ENCODE results near the gene PTPRG.

PTPRG gene

GRCh38 chr3:62090066-62090465 lies 528.7 kb downstream of the PTPRG start:
- H3K9me3 ChIP-seq (ENCODE audit: severe bottlenecking): no peaks in the 10 kb centered on the region
- TF ChIP-seq, protein P1, sequence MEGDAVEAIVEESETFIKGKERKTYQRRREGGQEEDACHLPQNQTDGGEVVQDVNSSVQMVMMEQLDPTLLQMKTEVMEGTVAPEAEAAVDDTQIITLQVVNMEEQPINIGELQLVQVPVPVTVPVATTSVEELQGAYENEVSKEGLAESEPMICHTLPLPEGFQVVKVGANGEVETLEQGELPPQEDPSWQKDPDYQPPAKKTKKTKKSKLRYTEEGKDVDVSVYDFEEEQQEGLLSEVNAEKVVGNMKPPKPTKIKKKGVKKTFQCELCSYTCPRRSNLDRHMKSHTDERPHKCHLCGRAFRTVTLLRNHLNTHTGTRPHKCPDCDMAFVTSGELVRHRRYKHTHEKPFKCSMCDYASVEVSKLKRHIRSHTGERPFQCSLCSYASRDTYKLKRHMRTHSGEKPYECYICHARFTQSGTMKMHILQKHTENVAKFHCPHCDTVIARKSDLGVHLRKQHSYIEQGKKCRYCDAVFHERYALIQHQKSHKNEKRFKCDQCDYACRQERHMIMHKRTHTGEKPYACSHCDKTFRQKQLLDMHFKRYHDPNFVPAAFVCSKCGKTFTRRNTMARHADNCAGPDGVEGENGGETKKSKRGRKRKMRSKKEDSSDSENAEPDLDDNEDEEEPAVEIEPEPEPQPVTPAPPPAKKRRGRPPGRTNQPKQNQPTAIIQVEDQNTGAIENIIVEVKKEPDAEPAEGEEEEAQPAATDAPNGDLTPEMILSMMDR (IDR thresholded peaks at IDR 0.05; ENCODE audit: poor library complexity, severe bottlenecking): no peak
- no peaks in the 10 kb centered on the region for H3K36me3 ChIP-seq (ENCODE audit: low read depth)
- H3K27ac ChIP-seq (ENCODE audit: poor library complexity, severe bottlenecking): no peak overlapping the region
- no peak for ATAC-seq (ENCODE audit: low read depth)
- no peaks in the 10 kb centered on the region for H3K27me3 ChIP-seq (ENCODE audit: insufficient read depth, poor library complexity, severe bottlenecking)
- no peak overlapping the region for H3K4me3 ChIP-seq (ENCODE audit: severe bottlenecking)
- DNase-seq (ENCODE audit: low spot score): no peak
- no peaks in the 10 kb centered on the region for H3K4me1 ChIP-seq (ENCODE audit: insufficient read depth, poor library complexity, severe bottlenecking)

DNA sequence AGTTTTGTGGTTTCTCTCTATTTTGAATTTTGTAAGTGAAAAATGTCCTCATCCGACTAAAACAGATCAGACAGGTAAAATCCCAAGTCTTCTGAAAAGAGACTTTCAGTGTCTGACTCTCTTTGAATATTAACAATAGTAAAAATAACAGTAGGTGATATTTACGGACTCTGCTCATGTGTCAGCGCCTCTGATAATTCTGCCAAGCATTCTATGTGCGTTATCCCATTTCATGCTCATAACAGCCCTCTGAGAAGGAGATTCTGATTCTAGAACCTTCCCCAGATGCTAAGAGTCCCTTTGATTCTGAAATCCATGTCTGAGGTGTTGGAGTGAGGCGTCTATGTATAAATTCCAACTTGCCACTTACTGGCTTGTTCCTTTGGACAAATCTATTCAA lies 529.1 kb downstream of the PTPRG start:
- H3K27me3 ChIP-seq (ENCODE audit: insufficient read depth, poor library complexity, severe bottlenecking): no peaks in the 10 kb centered on the region
- H3K4me3 ChIP-seq (ENCODE audit: severe bottlenecking): no peak overlapping the region
- H3K27ac ChIP-seq (ENCODE audit: poor library complexity, severe bottlenecking): no peak overlapping the region
- TF ChIP-seq, protein P1 (IDR thresholded peaks at IDR 0.05; ENCODE audit: poor library complexity, severe bottlenecking): no peak
- H3K9me3 ChIP-seq (ENCODE audit: severe bottlenecking): no peaks in the 10 kb centered on the region
- ATAC-seq (ENCODE audit: low read depth) (no peak), DNase-seq (ENCODE audit: low spot score) (no peak)
- H3K4me1 ChIP-seq (ENCODE audit: insufficient read depth, poor library complexity, severe bottlenecking): no peaks in the 10 kb centered on the region
- no peaks in the 10 kb centered on the region for H3K36me3 ChIP-seq (ENCODE audit: low read depth)

- Histone ChIP-seq H3K27ac (ENCODE audit: poor library complexity, severe bottlenecking) (no peak overlapping the region), H3K9me3 (ENCODE audit: severe bottlenecking) (no peaks in the 10 kb centered on the region), H3K4me1 (ENCODE audit: insufficient read depth, poor library complexity, severe bottlenecking) (no peaks in the 10 kb centered on the region), H3K4me3 (ENCODE audit: severe bottlenecking) (no peak overlapping the region), H3K36me3 (ENCODE audit: low read depth) (no peaks in the 10 kb centered on the region), H3K27me3 (ENCODE audit: insufficient read depth, poor library complexity, severe bottlenecking) (no peaks in the 10 kb centered on the region)
- no peak for DNase-seq (ENCODE audit: low spot score)
- ATAC-seq (ENCODE audit: low read depth): no peak
- TF ChIP-seq, protein P1 (IDR thresholded peaks at IDR 0.05; ENCODE audit: poor library complexity, severe bottlenecking): no peak
Measured at GRCh38 chr3:62093025-62093424, 531.7 kb downstream of the PTPRG start.

GRCh38 chr3:62094461-62094860 lies 533.1 kb downstream of the PTPRG start:
- H3K9me3 ChIP-seq (ENCODE audit: severe bottlenecking): no peaks in the 10 kb centered on the region
- TF ChIP-seq, protein P1 (IDR thresholded peaks at IDR 0.05; ENCODE audit: poor library complexity, severe bottlenecking): no peak
- no peaks in the 10 kb centered on the region for H3K4me1 ChIP-seq (ENCODE audit: insufficient read depth, poor library complexity, severe bottlenecking)
- DNase-seq (ENCODE audit: low spot score) (no peak), ATAC-seq (ENCODE audit: low read depth) (no peak)
- H3K36me3 ChIP-seq (ENCODE audit: low read depth): no peaks in the 10 kb centered on the region
- no peak overlapping the region for H3K4me3 ChIP-seq (ENCODE audit: severe bottlenecking)
- no peak overlapping the region for H3K27ac ChIP-seq (ENCODE audit: poor library complexity, severe bottlenecking)
- no peaks in the 10 kb centered on the region for H3K27me3 ChIP-seq (ENCODE audit: insufficient read depth, poor library complexity, severe bottlenecking)

- Histone ChIP-seq H3K27me3 (ENCODE audit: insufficient read depth, poor library complexity, severe bottlenecking) (no peaks in the 10 kb centered on the region), H3K9me3 (ENCODE audit: severe bottlenecking) (no peaks in the 10 kb centered on the region), H3K36me3 (ENCODE audit: low read depth) (no peaks in the 10 kb centered on the region), H3K27ac (ENCODE audit: poor library complexity, severe bottlenecking) (no peak overlapping the region), H3K4me1 (ENCODE audit: insufficient read depth, poor library complexity, severe bottlenecking) (no peaks in the 10 kb centered on the region), H3K4me3 (ENCODE audit: severe bottlenecking) (no peak overlapping the region)
- no peak for DNase-seq (ENCODE audit: low spot score)
- TF ChIP-seq, protein P1 (IDR thresholded peaks at IDR 0.05; ENCODE audit: poor library complexity, severe bottlenecking): no peak
- ATAC-seq (ENCODE audit: low read depth): no peak
Measured at GRCh38 chr3:62095080-62095479, 533.7 kb downstream of the PTPRG start.

Data from RWPE2 (cell line).